Ecto neural progenitor cell (in vitro differentiated cells): ENCODE data around the gene SRSF6.
"Not testable (repeated sequence)": the region's sequence is repeated elsewhere in the genome, so short reads cannot be mapped to it uniquely, and the experiment has no call there.

Source experiments
- DNase-seq: peaks from one replicate; pipeline ENCODE4 v3.0.0-alpha.2; 2018; ENCODE audit warnings: low spot score

Gene SRSF6

DNA sequence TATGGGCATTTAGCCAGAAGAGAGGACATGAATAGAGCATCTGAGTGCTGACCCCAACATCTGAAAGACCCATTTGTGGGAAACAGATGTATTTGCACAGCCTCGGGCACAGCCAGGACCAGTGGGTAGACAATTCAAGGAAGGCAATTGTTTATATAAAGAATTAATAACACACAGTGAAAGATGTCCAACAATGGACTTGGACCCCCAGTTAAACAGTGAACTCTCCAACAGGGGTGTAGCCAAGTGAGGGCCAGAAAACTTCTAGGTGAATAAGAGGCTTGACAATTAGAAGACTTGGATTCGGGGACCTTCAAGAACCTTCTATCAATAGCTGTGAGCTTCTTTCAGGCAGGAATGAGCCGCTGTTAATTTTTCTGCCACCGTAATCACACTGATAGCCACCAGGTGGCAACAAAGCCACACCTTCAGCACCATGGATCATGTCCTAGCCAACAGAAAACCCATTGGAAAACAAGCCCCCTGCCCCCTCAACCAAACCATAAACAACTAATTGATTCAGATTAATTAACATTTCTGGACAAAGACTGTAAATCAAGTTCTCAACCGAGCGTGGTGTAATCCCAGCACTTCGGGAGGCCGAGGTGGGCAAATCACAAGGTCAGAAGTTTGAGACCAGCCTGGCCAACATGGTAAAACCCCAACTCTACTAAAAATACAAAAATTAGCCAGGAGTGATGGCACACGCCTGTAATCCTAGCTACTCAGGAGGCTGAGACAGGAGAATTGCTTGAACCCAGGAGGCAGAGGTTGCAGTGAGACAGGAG lies 8.8 kb upstream of the SRSF6 start:
- peak; percentile 61 for DNase-seq

DNA sequence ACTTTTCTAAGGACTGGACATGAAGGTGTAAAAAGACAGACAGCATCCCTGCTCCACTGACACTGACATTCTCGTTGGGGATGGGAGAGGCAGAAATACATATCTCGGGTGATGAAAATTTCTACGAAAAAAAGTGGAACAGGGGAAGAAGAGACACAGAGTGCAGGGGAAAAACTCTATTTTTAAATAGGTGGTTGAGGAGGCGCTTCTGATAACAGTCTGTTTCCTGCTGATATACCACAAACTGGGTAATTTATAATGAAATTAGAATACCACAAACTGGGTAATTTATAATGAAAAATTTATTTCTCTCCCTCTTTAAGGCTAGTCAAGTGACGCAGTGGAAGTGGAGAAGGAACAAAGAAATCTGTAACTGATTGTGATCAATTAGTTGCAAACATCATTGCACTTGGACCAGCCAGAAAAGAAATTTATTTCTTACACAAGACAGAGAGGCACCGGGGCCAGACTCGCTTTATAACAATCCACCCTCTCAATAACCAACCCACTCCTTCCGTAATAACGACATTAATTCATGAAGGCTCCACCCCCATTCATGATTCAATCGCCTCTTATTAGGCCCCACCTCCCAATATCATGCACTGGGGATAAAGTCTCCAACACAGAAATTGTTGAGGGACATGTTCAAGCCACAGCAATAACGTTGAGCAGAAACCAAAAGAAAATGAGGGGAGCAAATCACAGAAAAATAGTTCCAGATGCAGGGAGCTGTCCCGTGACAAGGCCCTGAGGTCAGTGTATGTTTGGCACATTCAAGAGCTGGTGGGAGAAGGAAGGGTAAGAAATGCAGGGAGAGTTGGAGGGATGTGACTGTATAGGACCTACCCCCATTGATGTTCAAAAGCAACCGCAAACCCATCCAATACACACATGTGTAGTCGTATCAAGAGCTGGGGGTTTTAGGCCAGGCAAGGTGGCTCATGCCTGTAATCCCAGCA lies 6.6 kb upstream of the SRSF6 start:
- DNase-seq, result no peak

DNA sequence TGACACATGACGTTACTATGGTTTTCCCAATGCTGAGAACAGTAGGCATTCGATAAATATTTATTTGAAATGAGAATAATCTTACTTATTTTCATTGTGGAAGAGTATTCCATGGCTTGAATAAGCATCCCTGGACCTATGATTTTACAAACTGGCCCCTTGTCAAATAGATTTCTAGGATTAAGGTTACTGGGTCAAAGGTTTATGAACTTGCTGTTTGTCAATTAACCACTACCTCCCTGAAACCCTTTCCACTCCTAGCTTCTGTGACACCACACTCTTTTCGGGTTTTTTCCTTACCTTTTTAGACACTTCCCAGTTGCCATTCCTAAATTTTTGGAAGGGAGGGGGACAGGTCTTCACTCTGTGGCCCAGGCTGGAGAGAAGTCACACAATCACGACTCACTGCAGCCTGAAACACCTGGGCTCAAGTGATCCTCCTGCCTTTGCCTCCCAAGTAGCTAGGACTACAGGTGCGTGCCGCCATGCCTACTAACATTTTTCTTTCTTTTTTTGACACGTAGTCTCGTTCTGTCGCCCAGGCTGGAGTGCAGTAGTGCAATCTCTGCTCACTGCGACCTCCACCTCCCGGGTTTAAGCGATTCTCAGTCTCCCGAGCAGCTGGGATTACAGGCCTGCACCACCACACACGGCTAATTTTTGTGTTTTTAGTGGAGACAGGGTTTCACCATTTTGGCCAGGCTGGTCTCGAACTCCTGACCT lies 5.1 kb upstream of the SRSF6 start:
- no peak for DNase-seq

DNA sequence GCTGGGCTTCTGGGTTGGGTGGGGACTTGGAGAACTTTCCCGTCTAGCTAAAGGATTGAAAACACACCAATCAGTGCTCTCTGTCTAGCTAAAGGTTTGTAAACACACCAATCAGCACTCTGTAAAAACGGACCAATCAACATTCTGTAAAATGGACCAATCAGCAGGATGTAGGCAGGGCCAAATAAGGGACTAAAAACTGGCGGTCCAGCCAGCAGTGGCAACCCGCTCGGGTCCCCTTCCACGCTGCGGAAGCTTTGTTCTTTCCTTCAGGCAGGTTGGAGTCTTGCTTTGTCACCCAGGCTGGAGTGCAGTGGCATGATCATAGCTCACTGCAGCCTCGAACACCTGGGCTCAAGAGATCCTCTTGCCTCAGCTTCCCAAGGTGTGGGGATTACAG lies 1.4 kb upstream of the SRSF6 start:
- not testable (repeated sequence) for DNase-seq

DNA sequence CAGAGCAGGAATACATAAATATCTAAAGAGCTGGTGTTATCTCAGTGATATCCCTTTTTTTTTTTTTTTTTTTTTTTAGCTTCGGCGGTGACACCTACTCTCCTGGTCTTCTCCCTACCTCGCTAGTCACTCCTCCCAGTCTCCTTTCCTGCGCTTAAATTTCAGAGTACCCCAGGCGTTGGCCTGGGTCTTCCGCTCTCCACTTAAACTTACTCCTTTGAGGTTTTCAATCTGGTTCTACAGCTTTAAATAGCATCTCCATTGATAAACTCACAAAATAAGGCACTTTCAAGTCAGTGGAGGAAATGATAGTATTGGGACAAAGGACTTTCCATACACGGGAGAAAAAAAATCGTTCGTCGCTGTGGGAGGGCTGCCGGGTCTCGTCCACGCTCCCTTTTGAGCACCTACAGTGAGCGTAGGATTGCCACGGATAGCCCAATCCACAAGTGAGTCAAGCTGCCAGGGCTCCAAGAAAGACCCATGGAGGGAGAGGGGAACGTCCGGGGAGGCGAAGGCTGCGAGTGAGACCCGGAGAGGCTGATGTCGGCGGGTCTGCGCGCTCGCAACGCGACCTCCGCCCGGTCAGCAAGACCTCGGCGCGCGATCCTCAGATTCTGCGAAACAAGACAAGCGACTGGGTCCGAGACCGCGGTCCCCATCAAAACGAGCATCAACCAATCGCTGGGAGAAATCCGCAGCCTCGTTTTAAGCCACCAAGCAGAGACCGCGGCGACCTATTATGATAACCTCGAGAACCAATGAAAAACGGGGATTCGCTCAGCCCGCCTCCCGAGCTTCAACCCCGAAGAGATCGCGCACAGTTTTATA lies 672 bp upstream of the SRSF6 start:
- peak; percentile 92 for DNase-seq

DNA sequence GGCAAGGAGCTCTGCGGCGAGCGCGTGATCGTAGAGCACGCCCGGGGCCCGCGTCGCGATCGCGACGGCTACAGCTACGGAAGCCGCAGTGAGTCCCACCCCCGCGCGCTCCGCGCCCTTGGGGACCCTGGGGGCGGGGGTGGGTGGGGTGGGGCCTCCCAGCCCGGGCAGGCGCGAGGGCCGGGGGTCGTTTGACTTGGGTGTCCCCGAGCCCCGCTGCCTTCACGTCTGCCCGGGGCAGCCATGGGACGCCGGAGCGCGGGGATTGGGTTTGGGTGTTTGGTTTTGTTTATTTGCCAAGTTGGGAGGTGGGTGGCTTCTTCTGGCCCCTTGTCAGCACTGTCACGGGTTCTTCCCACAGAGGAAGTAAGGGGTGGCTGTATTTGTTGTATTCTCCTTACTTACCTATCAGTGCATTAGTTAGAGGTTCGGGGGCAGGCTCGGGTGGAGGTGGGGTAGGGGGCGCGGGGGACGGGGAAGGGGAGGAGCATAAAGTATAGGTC lies 777 bp downstream of the SRSF6 start:
- DNase-seq, result no peak

DNA sequence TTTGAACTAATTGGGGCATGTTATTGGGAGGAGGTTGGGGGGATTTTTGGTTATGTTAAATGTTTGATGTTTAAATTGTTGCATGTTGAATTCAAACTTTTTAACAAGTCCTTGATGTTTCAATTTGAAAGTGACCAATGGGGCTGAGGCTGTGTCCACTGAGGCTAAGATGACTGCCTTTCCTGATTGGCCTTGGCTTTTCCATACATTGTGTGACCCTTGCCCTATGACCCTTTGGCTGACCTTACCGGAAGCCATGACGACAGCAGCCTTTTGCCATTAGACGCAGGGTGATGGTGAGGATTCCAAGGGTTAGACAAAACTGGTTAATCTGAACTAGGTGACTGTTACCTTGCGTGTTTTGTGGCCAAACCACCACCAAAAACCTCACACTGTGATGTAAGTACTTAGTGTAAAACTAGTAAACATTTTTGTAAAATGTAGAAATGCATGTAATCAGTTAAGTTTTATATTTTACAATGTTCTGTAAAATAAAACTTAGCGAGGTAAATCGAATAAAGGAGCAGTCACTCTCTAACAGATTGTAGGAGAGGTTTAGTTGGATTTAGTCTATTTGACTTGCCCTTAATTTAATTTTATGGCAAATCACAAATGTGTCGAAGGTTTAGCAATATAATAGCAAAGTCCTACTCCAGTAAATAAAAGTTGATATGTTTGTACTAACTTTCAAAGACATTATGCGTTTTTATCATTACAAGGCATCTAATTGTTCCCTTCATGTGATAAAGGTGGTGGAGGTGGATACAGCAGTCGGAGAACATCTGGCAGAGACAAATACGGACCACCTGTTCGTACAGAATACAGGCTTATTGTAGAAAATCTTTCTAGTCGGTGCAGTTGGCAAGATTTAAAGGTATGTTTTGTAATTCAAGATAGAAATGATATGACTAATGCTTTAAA lies 1.6 kb downstream of the SRSF6 start:
- DNase-seq, result peak; percentile 58

DNA sequence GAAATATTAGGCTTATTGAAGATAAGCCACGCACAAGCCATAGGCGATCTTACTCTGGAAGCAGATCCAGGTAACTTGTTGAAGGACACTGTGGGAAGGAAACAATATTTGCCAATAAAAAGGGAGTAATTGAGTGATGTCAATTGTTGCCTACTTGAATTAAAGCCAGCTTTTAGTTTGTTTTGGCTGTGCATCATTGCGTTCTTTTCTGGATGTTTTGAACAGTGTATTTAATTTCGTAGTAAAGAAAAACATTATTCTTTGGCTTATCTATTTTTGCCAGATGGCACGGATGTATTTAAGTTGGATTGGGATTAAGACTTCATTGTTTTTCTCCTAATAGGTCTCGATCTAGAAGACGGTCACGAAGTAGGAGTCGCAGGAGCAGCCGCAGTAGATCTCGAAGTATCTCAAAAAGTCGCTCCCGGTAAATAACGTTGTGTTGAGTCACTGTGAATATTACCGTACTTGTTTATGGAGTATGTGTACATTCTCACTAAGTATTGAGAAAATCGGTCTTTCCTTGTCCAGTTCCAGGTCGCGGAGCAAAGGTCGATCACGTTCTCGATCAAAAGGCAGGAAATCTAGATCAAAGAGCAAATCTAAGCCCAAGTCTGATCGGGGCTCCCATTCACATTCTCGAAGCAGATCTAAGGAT lies 2.6 kb downstream of the SRSF6 start:
- DNase-seq, result no peak

DNA sequence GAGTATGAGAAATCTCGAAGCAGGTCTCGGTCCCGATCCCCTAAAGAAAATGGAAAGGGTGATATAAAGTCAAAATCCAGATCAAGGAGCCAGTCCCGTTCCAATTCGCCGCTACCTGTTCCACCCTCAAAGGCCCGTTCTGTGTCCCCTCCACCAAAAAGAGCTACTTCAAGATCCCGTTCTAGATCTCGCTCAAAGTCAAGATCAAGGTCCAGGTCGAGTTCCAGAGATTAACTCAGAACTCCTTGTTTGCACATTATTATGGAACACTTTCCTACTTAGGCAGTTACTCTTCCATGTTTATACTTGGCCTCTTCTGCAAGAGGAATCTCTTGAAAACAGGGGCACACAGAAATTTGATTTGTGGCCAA lies 3.1 kb downstream of the SRSF6 start:
- no peak for DNase-seq

DNA sequence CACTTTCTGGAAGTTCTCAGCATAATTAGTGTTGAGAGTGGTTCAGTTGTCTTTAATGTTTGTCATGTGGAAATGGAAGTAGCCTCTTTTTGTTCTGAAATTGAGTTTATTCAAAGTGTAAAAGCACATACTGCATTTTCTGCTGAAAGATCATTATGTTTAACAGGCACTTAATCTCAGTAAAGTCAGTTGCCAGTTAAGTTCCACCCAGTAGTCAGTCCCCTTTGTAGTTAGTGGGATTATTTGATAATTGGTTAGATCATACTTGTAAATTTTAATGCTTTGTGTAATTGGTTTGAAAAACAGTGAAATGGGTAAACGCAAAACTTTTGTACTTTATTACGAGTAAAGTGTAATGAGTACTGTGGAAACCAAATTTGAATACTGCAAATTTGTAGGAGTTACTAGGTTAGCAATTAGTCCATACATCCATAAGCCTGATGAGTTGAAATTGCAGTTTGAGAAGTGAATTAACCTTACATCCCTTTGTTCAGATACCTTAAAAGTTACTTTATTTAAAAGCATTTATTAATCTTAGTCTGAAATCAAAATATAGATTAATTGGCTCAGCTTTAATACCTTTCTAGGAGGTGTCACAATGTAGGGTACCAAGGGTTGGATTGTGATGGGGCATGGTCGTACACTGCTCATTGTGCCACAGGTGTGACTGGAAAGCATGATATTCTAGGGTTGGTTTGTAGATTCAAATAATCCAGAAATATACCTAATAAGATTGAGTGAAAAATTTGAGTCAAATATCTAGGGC lies 4.4 kb downstream of the SRSF6 start:
- DNase-seq, result no peak

DNA sequence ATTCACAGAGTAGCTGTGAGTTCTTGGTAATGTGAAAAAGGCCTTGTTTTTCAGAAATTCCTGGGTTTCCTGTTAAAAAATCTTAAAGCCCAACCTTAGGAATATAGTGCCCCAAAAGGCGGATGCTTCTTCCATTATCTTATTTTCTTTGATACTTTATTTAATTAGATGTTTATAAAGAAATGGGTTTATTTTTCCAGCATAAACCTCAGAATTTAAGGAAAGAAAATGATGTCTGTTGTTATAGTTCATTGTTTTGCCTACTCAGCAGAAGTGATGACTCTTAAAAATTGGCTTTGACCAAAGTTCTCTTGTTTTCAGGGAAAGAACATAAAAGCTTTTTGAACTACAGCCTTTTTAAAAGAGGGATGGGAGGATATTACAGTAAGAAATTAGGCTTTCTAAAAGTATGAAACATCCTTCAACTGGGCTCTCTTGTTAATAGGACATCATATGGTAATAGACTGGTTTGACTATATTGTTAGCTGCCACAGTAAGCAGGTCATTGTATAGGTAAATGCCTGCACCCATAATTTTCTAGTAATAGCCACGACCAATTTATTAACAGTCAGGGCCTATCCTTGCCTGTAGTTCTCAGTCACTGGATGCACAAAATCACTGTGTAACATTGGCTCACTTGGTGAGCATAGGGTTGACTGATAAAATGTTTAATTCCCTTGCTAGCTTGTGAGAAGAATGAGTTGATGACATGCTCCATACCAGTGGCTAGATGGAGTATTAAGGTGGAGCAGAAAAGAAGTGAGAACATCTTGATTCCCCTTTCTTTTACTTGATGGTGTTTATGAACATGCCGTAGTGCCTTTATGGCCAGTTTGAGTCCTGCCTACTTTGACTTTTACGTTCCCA lies 5.2 kb downstream of the SRSF6 start:
- DNase-seq, result no peak

DNA sequence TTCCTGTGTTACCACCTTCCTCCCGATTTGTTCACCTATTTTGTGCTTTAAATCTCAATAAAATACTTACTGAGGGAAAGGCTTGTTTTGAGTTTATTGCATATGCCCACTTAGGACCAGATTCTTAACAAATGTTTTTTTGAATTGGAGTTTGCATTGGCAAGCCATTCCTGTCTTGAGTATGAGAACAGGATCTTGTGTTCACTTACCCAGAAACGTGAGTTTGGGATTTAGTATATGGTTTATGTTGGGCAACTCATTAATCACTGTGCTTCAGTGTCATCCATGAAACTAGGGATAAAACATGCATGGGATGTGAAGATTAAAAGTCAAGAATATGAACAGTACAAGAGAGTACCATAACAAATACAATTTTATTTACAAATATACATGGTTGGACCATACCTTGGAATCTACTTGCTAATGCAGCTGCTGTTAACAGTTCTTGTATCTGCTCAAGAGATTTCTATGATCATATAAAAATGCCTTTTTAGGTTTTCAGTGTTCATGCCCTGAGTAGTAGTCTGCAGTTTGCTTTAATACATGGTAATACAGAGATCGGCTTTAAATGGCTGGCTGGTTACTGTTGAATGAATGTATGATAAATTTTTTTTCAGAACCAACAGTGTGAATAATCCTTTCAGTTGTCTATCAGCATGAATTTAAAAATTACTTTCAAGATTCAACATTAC lies 6.0 kb downstream of the SRSF6 start:
- no peak for DNase-seq

DNA sequence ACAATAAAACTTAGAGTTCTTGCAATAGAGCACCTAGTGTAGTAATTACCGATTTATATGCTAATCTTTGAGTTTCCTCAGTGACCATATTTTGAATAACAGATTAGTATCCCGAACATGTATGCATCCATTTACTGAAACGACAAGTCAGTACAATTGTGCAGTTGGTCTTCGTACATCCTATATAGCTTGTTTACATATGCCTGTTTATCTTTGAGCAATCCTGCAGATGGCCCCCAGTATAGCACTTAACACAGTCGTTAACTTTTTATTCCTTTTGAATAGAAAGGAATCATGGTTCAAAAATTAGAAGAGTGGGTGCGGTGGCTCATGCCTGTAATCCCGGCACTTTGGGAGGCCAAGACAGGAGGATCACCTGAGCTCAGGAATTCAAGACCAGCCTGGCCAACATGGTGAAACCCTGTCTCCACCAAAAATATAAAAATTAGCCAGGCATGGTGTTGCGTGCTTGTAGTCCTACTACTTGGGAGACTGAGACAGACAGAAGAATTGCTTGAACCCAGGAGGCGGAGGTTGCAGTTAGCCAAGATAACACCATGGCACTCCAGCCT lies 6.6 kb downstream of the SRSF6 start:
- DNase-seq, result no peak

DNA sequence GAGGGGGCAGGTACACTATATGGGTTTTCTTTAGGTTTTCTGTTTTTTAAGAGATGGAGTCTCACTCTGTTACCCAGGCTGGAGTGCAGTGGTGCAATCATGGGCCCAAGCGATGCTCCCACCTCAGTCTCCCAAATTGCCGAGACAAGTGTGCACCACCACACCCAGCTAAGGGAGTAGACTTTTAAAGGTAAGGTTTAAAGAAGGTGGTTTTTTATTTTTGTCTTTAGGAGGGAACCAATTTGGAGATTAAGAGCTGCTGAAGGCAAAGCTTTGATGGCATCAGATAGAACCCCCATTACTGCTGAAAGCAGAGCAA lies 7.9 kb downstream of the SRSF6 start:
- no peak for DNase-seq

DNA sequence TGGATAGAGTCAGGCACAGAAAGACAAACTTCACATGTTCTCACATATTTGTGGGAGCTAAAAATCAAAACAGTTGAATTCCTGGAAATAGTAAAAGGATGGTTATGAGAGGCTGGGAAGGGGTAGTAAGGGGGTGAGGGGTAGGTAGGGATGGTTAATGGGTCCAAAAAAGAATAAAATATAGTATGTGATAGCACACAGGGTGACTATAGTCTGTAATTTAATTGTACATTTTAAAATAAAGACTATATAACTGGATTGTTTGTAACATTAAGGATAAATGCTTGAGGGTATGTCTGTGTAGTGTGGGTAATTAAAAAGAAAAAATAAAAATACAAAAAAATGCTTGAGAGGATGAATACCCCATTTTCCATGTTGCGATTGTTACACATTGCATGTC lies 9.9 kb downstream of the SRSF6 start:
- DNase-seq, result no peak

DNA sequence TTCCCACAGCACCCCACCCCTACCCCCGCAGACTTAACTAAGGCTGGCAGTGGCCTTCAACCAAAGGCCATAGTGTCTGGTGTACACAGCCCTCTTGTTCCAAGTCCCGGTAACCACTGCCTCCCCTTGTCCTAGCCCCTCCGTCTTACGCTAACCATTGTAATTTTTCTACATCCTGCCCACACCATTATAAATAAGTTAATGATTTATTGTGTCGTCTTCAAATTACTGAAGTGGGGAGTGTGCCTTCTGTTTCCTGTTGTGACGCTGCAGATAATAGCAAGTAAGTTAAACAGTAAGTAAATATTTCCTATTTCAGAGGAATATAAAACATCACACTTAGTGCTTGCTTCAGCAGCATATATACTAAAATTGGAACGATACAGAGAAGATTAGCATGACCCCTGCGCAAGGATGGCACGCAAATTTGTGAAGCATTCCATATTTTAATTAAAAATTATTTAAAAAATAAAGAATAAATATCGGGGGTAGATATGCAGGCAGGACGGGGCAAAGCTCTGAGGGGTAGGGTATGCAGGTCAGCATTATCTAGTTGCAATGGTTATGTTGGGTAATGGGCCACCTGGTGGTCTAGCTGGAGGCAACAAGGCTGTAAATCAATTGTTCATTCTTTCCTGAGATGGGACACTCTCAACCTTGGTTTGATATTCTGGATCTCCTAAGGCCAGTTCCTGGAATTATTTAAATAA lies 15.1 kb downstream of the SRSF6 start:
- DNase-seq, result no peak

DNA sequence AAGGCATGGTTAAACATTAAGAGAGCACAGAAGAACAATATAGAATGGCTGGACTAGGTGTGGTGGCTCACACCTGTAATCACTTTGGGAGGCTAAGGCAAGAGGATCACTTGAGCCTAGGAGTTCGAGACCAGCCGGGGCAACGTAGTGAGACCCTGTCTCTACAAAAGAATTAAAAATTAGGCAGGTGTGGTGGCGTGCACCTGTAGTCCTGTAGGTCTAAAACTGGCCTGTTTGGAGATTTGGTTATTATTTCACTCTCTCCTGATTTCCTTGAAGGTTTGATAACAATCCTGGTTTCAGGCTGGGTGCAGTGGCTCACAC lies 15.6 kb downstream of the SRSF6 start:
- no peak for DNase-seq
